ENCODE data around the gene SPRR1A.

Gene SPRR1A

GRCh38 chr1:152982076-152982475 is 1.8 kb upstream of the SPRR1A start:
- no peak for DNase-seq (ENCODE audit: low read depth)
- no peak for TF ChIP-seq CTCF (IDR thresholded peaks at IDR 0.05; ENCODE audit: insufficient read depth, low read depth, low read length, missing control alignments)

DNA sequence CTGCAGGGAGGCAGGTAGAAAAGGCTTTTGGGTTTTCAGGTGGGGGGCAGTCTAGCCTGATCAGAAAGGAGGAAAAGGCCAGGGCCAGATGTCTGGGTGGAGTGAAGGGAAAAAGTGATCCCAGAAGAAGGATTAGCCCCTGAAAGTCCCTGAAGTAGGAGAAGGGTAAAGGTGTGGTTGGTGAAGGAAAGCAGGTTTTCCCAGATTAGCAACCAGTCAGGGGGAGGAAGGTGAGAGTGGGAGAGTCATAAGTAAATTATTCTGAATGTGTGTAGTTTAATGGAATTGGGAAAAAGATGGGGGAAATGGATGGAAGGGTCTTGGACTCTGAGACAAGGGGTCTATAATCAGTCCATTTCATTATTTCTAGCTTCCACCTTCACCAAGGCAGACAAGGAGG is 647 bp upstream of the SPRR1A start:
- no peak for TF ChIP-seq CTCF (IDR thresholded peaks at IDR 0.05; ENCODE audit: insufficient read depth, low read depth, low read length, missing control alignments)
- H3K4me3 ChIP-seq (ENCODE audit: low read length) = no peak overlapping the region
- DNase-seq (ENCODE audit: low read depth) = peak; percentile 74

More at GRCh38 chr1:152982076-152982475, 1.8 kb upstream of the SPRR1A start:
- H3K4me3 ChIP-seq (ENCODE audit: low read length) = no peak overlapping the region

DNA sequence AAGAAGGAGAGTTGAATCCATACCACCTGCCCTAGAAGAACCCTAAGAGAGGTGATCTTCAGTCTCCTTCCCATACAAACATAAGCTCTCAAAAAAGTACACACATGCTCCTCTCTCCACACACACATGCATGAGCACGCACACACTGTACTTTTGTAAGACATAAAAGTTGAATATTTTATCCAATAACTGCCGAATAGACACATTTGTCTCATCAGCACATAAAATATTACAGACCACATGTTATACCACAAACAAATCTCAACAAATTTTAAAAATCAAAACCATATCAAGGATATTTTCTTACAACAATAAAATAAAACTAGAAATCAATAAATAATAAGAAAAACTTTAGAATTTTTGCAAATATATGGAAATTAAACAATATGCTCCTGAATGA is 2.7 kb downstream of the SPRR1A start:
- no peak for TF ChIP-seq CTCF (IDR thresholded peaks at IDR 0.05; ENCODE audit: insufficient read depth, low read depth, low read length, missing control alignments)
- no peak for DNase-seq (ENCODE audit: low read depth)
- no peak overlapping the region for H3K4me3 ChIP-seq (ENCODE audit: low read length)

DNA sequence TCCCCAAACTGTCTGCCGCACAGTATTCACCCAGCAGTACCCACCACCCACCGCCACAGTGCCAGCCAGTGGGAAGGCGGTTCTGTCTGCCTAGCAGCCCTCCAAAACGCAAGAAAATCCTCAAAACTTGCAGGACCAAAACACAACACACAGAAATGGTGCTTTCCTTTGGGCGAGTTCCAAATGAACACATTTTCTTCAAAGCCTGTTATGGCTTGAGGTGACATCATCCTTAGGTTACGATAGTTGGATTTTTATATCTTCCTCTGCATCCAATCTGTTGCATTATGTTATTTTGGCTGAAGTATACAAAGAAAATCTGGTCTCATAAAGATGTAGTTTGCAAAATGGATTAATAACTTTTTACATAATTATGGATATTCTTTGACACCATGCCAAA is 9.3 kb downstream of the SPRR1A start:
- no peak for TF ChIP-seq CTCF (IDR thresholded peaks at IDR 0.05; ENCODE audit: insufficient read depth, low read depth, low read length, missing control alignments)
- H3K4me3 ChIP-seq (ENCODE audit: low read length) = no peak overlapping the region
- no peak for DNase-seq (ENCODE audit: low read depth)

DNA sequence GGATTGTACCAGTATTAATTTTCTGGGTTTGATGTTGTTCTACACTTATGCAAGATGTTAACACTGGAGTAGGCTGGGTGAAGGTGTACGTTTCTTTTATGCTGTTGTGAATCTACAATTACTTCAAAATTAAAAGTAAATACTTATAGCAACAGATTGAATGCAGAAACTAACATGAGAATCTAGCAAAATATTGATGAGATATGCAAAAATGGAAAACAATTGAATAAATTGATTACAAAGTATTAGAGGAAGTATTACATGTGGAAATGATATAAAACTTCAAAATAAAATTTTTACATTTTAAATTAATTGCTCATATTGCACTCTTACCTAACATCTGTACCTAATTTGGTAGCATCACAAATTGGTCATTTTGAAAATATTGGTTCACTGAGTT is 12.0 kb downstream of the SPRR1A start:
- TF ChIP-seq CTCF (IDR thresholded peaks at IDR 0.05; ENCODE audit: insufficient read depth, low read depth, low read length, missing control alignments) = no peak
- DNase-seq (ENCODE audit: low read depth) = no peak

GRCh38 chr1:152996633-152997400 is 12.9 kb downstream of the SPRR1A start:
- H3K4me3 ChIP-seq (ENCODE audit: low read length) = no peak overlapping the region
- no peak for TF ChIP-seq CTCF (IDR thresholded peaks at IDR 0.05; ENCODE audit: insufficient read depth, low read depth, low read length, missing control alignments)
- no peak for DNase-seq (ENCODE audit: low read depth)

More for the DNA sequence above, 12.0 kb downstream of the SPRR1A start:
- H3K4me3 ChIP-seq (ENCODE audit: low read length) = no peak overlapping the region

DNA sequence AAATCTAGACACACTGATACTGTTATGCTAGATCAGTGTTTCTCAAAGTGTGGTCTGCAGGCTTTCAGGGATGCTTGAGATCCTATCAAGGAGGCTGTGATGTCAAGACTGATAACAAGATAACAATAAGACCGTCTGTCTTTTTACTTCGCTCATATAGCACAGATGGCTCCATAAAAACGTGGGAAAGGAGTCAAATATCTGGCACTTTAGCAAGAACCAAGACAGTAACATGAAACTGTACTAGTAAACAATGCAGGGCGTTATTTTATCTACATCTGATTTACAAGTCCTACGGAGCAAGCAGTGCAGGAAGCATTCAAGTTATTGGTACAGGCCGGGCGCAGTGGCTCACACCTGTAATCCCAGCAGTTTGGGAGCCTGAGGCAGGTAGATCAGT is 14.0 kb downstream of the SPRR1A start:
- no peak for TF ChIP-seq CTCF (IDR thresholded peaks at IDR 0.05; ENCODE audit: insufficient read depth, low read depth, low read length, missing control alignments)
- no peak for DNase-seq (ENCODE audit: low read depth)
- H3K4me3 ChIP-seq (ENCODE audit: low read length) = no peak overlapping the region
